GM23338 (cell line): Measurements from ENCODE around the gene MUC5B. TPM values are rescaled to one million over a fixed set of nuclear protein-coding genes. Genes with fewer than 3 reads are reported as not detected.

Source experiments
- ATAC-seq: fragments of 200-7000 bp; cut with Tn5 transposase; 3 replicates; pipeline ENCODE4 v1.9.1; 2020
- DNase-seq: peaks from one replicate; pipeline ENCODE4 v3.0.0-alpha.2; 2015; ENCODE audit warnings: low spot score
- H2AFZ ChIP-seq: fragments of 200-600 bp; sonication (generic); 2 replicates; pipeline ENCODE4 v1.8.0; 2016; ENCODE audit warnings: antibody characterized with exemption, mild to moderate bottlenecking, moderate library complexity
- H3F3A ChIP-seq: fragments of 200-600 bp; sonication (generic); replicated peaks from 2 replicates; pipeline ENCODE4 v1.8.0; 2017; ENCODE audit warnings: antibody characterized with exemption, mixed run types, low read depth
- H3K27ac ChIP-seq: fragments of 200-600 bp; sonication (generic); 2 replicates; pipeline ENCODE4 v1.6.1; 2016; ENCODE audit warnings: low read depth
- H3K27me3 ChIP-seq: fragments of 200-600 bp; sonication (generic); 2 replicates; pipeline ENCODE4 v1.8.0; 2016; ENCODE audit warnings: mild to moderate bottlenecking, mixed run types, moderate library complexity; ENCODE audit not compliant: insufficient read depth
- H3K36me3 ChIP-seq: fragments of 200-600 bp; sonication (generic); 2 replicates; pipeline ENCODE4 v1.8.0; 2016; ENCODE audit warnings: mild to moderate bottlenecking; ENCODE audit not compliant: insufficient read depth
- H3K4me1 ChIP-seq: fragments of 200-600 bp; sonication (generic); 2 replicates; pipeline ENCODE4 v1.8.0; 2016; ENCODE audit warnings: mild to moderate bottlenecking, moderate library complexity; ENCODE audit not compliant: insufficient read depth
- H3K4me2 ChIP-seq: fragments of 200-600 bp; sonication (generic); 2 replicates; pipeline ENCODE4 v1.7.1; 2017; ENCODE audit warnings: mixed run types
- H3K4me3 ChIP-seq: fragments of 200-600 bp; sonication (generic); 2 replicates; pipeline ENCODE4 v1.6.1; 2016; ENCODE audit warnings: mixed run types
- H3K79me2 ChIP-seq: fragments of 200-600 bp; sonication (generic); replicated peaks from 2 replicates; pipeline ENCODE4 v1.8.0; 2017; ENCODE audit warnings: mild to moderate bottlenecking; ENCODE audit not compliant: insufficient read depth
- H3K9me2 ChIP-seq: fragments of 200-600 bp; sonication (generic); 2 replicates; pipeline ENCODE4 v1.8.0; 2017; ENCODE audit not compliant: insufficient read depth
- H4K20me1 ChIP-seq: fragments of 200-600 bp; sonication (generic); replicated peaks from 2 replicates; pipeline ENCODE4 v1.8.0; 2017; ENCODE audit warnings: mild to moderate bottlenecking; ENCODE audit not compliant: insufficient read depth
- H3K27ac Mint-ChIP-seq: 2 replicates; pipeline ENCODE4 v1.8.0; 2020; ENCODE audit warnings: inconsistent platforms, mild to moderate bottlenecking, moderate library complexity, mixed read lengths
- H3K27me3 Mint-ChIP-seq: 3 replicates; pipeline ENCODE4 v1.8.0; 2022; ENCODE audit warnings: low read depth, mild to moderate bottlenecking, moderate library complexity, mixed read lengths, inconsistent platforms; ENCODE audit not compliant: insufficient read depth, poor library complexity
- H3K36me3 Mint-ChIP-seq: 3 replicates; pipeline ENCODE4 v1.8.0; 2021; ENCODE audit warnings: low read depth, mild to moderate bottlenecking, inconsistent platforms, moderate library complexity, mixed read lengths
- H3K4me1 Mint-ChIP-seq: 3 replicates; pipeline ENCODE4 v1.8.0; 2020; ENCODE audit warnings: mild to moderate bottlenecking, inconsistent platforms, mixed read lengths
- H3K4me3 Mint-ChIP-seq: 3 replicates; pipeline ENCODE4 v1.8.0; 2021; ENCODE audit warnings: moderate library complexity, mild to moderate bottlenecking, inconsistent platforms, mixed read lengths
- H3K9me3 Mint-ChIP-seq: 3 replicates; pipeline ENCODE4 v1.8.0; 2020; ENCODE audit warnings: moderate library complexity, mild to moderate bottlenecking, inconsistent platforms, mixed read lengths
- CREB1 ChIP-seq: fragments of 250-450 bp; sonication (Bioruptor Pico); IDR thresholded peaks from 2 replicates; pipeline ENCODE4 v1.5.0; 2020; ENCODE audit warnings: low read depth, mild to moderate bottlenecking, moderate library complexity
- EZH2 ChIP-seq: fragments of 200-600 bp; sonication (generic); IDR thresholded peaks from one replicate; pipeline ENCODE4 v1.8.0; 2017; ENCODE audit warnings: antibody characterized with exemption, mild to moderate bottlenecking, low read depth; ENCODE audit not compliant: unreplicated experiment
- EZH2phosphoT487 ChIP-seq: fragments of 200-600 bp; sonication (generic); IDR thresholded peaks from one replicate; pipeline ENCODE4 v1.8.1; 2018; ENCODE audit warnings: antibody characterized with exemption; ENCODE audit not compliant: unreplicated experiment
- JUNB ChIP-seq: IDR thresholded peaks from one replicate; pipeline ENCODE4 v1.6.1; 2016; ENCODE audit warnings: antibody characterized with exemption; ENCODE audit not compliant: unreplicated experiment
- NANOG ChIP-seq: IDR thresholded peaks from 2 replicates; pipeline ENCODE4 v1.6.1; 2016; ENCODE audit warnings: antibody characterized with exemption, borderline replicate concordance
- POLR2AphosphoS5 ChIP-seq: IDR thresholded peaks from 2 replicates; pipeline ENCODE4 v1.6.1; 2016; ENCODE audit warnings: antibody characterized with exemption, low read depth
- STAT1 ChIP-seq: IDR thresholded peaks from one replicate; pipeline ENCODE4 v1.6.1; 2016; ENCODE audit warnings: antibody characterized with exemption; ENCODE audit not compliant: unreplicated experiment
- ZNF114 ChIP-seq: fragments of 250-450 bp; sonication (Bioruptor Pico); IDR thresholded peaks from 2 replicates; pipeline ENCODE4 v1.5.0; 2020; ENCODE audit warnings: mild to moderate bottlenecking, moderate library complexity
- ZNF331 ChIP-seq: fragments of 250-450 bp; sonication (Bioruptor Pico); IDR thresholded peaks from 2 replicates; pipeline ENCODE4 v1.5.0; 2020; ENCODE audit warnings: low read depth, mild to moderate bottlenecking, moderate library complexity
- polyA plus RNA-seq: library from polyadenylated mRNA; unstranded; fragments of >200 nt; fragmentation: Nextera tagmentation; extraction: Ambion mirVana; gene quantifications from 2 replicates; pipeline ENCODE4 v1.2.1, GENCODE V29; 2016
- total RNA-seq: library from RNA; depleted of rRNA; stranded (reverse); fragments of >200 nt; shearing (Covaris generic); gene quantifications from 2 replicates; pipeline ENCODE4 v1.2.3, GENCODE V29; 2014
- TF ChIP-seq, protein P1 (sequence below): IDR thresholded peaks from 2 replicates; pipeline ENCODE4 v1.6.1; 2016; ENCODE audit warnings: antibody characterized with exemption
- TF ChIP-seq, protein P2 (sequence below), 2 experiments: fragments of 200-600 bp in 1 of 2; sonication (generic) in 1 of 2; conservative IDR thresholded peaks; 2 replicates each; pipeline versions ENCODE4 v1.5.1 to v1.6.1; 2016 to 2017; ENCODE audit warnings: antibody characterized with exemption in 2 of 2, low read depth in 2 of 2, mild to moderate bottlenecking in 2 of 2, moderate library complexity in 1 of 2
- TF ChIP-seq, protein P3 (sequence below): fragments of 250-450 bp; sonication (Bioruptor Pico); IDR thresholded peaks from 2 replicates; pipeline ENCODE4 v1.5.0; 2020; ENCODE audit warnings: mild to moderate bottlenecking, moderate library complexity
- TF ChIP-seq, protein P4 (sequence below): IDR thresholded peaks from one replicate; pipeline ENCODE4 v1.6.1; 2018; ENCODE audit warnings: antibody characterized with exemption; ENCODE audit not compliant: unreplicated experiment

Gene MUC5B
- total and polyA plus RNA-seq, 2 experiments from 2014 or later, result 0.18 to 0.90 TPM

DNA sequence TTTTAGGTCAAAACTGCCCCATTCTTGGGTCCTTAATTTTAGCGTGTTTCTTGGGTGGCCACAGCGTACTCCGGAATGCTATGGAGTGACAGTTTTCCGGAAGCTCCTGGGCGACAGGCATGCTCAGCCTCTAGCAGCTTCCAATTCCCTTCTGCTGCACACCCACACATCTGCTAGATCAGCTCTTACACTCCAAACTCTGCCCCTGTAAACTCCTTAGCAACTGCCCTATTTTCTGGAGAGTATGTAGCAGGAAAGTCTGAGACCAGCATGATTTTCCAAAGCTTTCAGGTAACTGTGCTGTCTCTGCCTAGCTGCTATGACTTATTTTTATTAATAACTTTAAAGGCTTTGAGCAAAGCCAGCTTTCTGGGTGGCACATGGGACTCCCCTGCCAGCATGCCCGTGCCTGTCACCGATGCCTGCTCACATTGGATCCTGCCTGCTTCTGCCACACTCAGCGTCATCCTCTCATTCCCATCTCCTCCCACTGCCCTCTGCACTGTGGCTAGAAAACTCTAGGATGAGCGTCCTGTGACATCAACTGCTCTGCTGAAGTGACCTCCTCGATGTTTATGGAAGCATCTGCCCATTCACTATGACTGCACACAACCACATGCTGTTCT, 69.3 kb downstream of the MUC5B start:
- TF ChIP-seq ZNF331 (CRISPR knock-in tag) (no peak), EZH2phosphoT487 (no peak), POLR2AphosphoS5 (no peak), NANOG (no peak), JUNB (no peak), EZH2 (no peak), CREB1 (CRISPR knock-in tag) (no peak), ZNF114 (CRISPR knock-in tag) (no peak), STAT1 (no peak)
- TF ChIP-seq, protein P1, sequence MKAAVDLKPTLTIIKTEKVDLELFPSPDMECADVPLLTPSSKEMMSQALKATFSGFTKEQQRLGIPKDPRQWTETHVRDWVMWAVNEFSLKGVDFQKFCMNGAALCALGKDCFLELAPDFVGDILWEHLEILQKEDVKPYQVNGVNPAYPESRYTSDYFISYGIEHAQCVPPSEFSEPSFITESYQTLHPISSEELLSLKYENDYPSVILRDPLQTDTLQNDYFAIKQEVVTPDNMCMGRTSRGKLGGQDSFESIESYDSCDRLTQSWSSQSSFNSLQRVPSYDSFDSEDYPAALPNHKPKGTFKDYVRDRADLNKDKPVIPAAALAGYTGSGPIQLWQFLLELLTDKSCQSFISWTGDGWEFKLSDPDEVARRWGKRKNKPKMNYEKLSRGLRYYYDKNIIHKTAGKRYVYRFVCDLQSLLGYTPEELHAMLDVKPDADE, result no peak
- TF ChIP-seq, protein P2, sequence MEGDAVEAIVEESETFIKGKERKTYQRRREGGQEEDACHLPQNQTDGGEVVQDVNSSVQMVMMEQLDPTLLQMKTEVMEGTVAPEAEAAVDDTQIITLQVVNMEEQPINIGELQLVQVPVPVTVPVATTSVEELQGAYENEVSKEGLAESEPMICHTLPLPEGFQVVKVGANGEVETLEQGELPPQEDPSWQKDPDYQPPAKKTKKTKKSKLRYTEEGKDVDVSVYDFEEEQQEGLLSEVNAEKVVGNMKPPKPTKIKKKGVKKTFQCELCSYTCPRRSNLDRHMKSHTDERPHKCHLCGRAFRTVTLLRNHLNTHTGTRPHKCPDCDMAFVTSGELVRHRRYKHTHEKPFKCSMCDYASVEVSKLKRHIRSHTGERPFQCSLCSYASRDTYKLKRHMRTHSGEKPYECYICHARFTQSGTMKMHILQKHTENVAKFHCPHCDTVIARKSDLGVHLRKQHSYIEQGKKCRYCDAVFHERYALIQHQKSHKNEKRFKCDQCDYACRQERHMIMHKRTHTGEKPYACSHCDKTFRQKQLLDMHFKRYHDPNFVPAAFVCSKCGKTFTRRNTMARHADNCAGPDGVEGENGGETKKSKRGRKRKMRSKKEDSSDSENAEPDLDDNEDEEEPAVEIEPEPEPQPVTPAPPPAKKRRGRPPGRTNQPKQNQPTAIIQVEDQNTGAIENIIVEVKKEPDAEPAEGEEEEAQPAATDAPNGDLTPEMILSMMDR (conservative IDR thresholded peaks at IDR 0.05; ENCODE audit: low read depth in 2 of 2), result no peak
- TF ChIP-seq, protein P3, sequence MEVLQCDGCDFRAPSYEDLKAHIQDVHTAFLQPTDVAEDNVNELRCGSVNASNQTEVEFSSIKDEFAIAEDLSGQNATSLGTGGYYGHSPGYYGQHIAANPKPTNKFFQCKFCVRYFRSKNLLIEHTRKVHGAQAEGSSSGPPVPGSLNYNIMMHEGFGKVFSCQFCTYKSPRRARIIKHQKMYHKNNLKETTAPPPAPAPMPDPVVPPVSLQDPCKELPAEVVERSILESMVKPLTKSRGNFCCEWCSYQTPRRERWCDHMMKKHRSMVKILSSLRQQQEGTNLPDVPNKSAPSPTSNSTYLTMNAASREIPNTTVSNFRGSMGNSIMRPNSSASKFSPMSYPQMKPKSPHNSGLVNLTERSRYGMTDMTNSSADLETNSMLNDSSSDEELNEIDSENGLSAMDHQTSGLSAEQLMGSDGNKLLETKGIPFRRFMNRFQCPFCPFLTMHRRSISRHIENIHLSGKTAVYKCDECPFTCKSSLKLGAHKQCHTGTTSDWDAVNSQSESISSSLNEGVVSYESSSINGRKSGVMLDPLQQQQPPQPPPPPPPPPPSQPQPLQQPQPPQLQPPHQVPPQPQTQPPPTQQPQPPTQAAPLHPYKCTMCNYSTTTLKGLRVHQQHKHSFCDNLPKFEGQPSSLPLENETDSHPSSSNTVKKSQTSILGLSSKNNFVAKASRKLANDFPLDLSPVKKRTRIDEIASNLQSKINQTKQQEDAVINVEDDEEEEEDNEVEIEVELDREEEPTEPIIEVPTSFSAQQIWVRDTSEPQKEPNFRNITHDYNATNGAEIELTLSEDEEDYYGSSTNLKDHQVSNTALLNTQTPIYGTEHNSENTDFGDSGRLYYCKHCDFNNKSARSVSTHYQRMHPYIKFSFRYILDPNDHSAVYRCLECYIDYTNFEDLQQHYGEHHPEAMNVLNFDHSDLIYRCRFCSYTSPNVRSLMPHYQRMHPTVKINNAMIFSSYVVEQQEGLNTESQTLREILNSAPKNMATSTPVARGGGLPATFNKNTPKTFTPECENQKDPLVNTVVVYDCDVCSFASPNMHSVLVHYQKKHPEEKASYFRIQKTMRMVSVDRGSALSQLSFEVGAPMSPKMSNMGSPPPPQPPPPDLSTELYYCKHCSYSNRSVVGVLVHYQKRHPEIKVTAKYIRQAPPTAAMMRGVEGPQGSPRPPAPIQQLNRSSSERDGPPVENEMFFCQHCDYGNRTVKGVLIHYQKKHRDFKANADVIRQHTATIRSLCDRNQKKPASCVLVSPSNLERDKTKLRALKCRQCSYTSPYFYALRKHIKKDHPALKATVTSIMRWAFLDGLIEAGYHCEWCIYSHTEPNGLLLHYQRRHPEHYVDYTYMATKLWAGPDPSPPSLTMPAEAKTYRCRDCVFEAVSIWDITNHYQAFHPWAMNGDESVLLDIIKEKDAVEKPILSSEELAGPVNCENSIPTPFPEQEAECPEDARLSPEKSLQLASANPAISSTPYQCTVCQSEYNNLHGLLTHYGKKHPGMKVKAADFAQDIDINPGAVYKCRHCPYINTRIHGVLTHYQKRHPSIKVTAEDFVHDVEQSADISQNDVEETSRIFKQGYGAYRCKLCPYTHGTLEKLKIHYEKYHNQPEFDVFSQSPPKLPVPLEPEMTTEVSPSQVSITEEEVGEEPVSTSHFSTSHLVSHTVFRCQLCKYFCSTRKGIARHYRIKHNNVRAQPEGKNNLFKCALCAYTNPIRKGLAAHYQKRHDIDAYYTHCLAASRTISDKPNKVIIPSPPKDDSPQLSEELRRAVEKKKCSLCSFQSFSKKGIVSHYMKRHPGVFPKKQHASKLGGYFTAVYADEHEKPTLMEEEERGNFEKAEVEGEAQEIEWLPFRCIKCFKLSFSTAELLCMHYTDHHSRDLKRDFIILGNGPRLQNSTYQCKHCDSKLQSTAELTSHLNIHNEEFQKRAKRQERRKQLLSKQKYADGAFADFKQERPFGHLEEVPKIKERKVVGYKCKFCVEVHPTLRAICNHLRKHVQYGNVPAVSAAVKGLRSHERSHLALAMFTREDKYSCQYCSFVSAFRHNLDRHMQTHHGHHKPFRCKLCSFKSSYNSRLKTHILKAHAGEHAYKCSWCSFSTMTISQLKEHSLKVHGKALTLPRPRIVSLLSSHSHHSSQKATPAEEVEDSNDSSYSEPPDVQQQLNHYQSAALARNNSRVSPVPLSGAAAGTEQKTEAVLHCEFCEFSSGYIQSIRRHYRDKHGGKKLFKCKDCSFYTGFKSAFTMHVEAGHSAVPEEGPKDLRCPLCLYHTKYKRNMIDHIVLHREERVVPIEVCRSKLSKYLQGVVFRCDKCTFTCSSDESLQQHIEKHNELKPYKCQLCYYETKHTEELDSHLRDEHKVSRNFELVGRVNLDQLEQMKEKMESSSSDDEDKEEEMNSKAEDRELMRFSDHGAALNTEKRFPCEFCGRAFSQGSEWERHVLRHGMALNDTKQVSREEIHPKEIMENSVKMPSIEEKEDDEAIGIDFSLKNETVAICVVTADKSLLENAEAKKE (CRISPR knock-in tag), result no peak
- TF ChIP-seq, protein P4, sequence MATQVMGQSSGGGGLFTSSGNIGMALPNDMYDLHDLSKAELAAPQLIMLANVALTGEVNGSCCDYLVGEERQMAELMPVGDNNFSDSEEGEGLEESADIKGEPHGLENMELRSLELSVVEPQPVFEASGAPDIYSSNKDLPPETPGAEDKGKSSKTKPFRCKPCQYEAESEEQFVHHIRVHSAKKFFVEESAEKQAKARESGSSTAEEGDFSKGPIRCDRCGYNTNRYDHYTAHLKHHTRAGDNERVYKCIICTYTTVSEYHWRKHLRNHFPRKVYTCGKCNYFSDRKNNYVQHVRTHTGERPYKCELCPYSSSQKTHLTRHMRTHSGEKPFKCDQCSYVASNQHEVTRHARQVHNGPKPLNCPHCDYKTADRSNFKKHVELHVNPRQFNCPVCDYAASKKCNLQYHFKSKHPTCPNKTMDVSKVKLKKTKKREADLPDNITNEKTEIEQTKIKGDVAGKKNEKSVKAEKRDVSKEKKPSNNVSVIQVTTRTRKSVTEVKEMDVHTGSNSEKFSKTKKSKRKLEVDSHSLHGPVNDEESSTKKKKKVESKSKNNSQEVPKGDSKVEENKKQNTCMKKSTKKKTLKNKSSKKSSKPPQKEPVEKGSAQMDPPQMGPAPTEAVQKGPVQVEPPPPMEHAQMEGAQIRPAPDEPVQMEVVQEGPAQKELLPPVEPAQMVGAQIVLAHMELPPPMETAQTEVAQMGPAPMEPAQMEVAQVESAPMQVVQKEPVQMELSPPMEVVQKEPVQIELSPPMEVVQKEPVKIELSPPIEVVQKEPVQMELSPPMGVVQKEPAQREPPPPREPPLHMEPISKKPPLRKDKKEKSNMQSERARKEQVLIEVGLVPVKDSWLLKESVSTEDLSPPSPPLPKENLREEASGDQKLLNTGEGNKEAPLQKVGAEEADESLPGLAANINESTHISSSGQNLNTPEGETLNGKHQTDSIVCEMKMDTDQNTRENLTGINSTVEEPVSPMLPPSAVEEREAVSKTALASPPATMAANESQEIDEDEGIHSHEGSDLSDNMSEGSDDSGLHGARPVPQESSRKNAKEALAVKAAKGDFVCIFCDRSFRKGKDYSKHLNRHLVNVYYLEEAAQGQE, result no peak
- Histone ChIP-seq H3K36me3 (no peaks in the 10 kb centered on the region), H3K4me3 (no peak overlapping the region), H3K27ac (no peak overlapping the region), H3K9me2 (no peaks in the 10 kb centered on the region), H3K27me3 (no peaks in the 10 kb centered on the region), H3F3A (0 out of 2 replicates have a peak, but pooled peaks cover 3% of the 10 kb centered on the region), H3K79me2 (peaks cover 6% of the 10 kb centered on the region; the same call in 1 of the 2 replicates), H4K20me1 (no peaks in the 10 kb centered on the region), H2AFZ (no peak overlapping the region), H3K4me2 (no peak overlapping the region), H3K4me1 (no peaks in the 10 kb centered on the region)
- Mint-ChIP-seq H3K9me3 (peaks cover 4% of the 10 kb centered on the region; the same call in 2 of the 3 replicates), H3K4me1 (no peaks in the 10 kb centered on the region), H3K4me3 (no peak overlapping the region), H3K27ac (0 out of 2 replicates have a peak overlapping the region, but pooled peaks have one; percentile 62), H3K27me3 (peaks cover 2% of the 10 kb centered on the region), H3K36me3 (peaks cover 41% of the 10 kb centered on the region)
- ATAC-seq (no peak), DNase-seq (no peak)
